GM23338 (cell line): ENCODE results near the gene CDK2.

Experiments
- EZH2 ChIP-seq: fragments of 200-600 bp; sonication (generic); IDR thresholded peaks from one replicate; pipeline ENCODE4 v1.8.0; 2017; ENCODE audit warnings: antibody characterized with exemption, mild to moderate bottlenecking, low read depth; ENCODE audit not compliant: unreplicated experiment
- REST ChIP-seq: IDR thresholded peaks from one replicate; pipeline ENCODE4 v1.6.1; 2018; ENCODE audit warnings: antibody characterized with exemption; ENCODE audit not compliant: unreplicated experiment
- TF ChIP-seq, protein P1 (sequence below), 2 experiments: fragments of 200-600 bp in 1 of 2; sonication (generic) in 1 of 2; conservative IDR thresholded peaks; 2 replicates each; pipeline versions ENCODE4 v1.5.1 to v1.6.1; 2016 to 2017; ENCODE audit warnings: antibody characterized with exemption in 2 of 2, low read depth in 2 of 2, mild to moderate bottlenecking in 2 of 2, moderate library complexity in 1 of 2

- TF ChIP-seq, protein P1, sequence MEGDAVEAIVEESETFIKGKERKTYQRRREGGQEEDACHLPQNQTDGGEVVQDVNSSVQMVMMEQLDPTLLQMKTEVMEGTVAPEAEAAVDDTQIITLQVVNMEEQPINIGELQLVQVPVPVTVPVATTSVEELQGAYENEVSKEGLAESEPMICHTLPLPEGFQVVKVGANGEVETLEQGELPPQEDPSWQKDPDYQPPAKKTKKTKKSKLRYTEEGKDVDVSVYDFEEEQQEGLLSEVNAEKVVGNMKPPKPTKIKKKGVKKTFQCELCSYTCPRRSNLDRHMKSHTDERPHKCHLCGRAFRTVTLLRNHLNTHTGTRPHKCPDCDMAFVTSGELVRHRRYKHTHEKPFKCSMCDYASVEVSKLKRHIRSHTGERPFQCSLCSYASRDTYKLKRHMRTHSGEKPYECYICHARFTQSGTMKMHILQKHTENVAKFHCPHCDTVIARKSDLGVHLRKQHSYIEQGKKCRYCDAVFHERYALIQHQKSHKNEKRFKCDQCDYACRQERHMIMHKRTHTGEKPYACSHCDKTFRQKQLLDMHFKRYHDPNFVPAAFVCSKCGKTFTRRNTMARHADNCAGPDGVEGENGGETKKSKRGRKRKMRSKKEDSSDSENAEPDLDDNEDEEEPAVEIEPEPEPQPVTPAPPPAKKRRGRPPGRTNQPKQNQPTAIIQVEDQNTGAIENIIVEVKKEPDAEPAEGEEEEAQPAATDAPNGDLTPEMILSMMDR (conservative IDR thresholded peaks at IDR 0.05; ENCODE audit: low read depth in 2 of 2), result no peak
- no peak for TF ChIP-seq EZH2
- no peak for TF ChIP-seq REST
Observed at GRCh38 chr12:55955344-55955743, 11.3 kb upstream of the CDK2 start.
